Hepatocyte (in vitro differentiated cells): ENCODE results near the gene AFAP1L2. TPM values are rescaled to one million over a fixed set of nuclear protein-coding genes. Genes with fewer than 3 reads are reported as not detected.

Experiments used
- DNase-seq: peaks from one replicate; pipeline ENCODE4 v3.0.0-alpha.2; 2016; ENCODE audit warnings: low spot score
- H2AFZ ChIP-seq: fragments of 200-600 bp; sonication (generic); 2 replicates; pipeline ENCODE4 v1.6.0; 2016; ENCODE audit warnings: antibody characterized with exemption, mild to moderate bottlenecking
- H3K27ac ChIP-seq: fragments of 200-600 bp; sonication (generic); 2 replicates; pipeline ENCODE4 v1.5.1; 2016; ENCODE audit warnings: mild to moderate bottlenecking
- H3K27me3 ChIP-seq: fragments of 200-600 bp; sonication (generic); 2 replicates; pipeline ENCODE4 v1.6.1; 2016
- H3K36me3 ChIP-seq: fragments of 200-600 bp; sonication (generic); replicated peaks from 2 replicates; pipeline ENCODE4 v1.5.1; 2016; ENCODE audit warnings: low read depth; ENCODE audit not compliant: insufficient read depth
- H3K4me1 ChIP-seq: fragments of 200-600 bp; sonication (generic); 2 replicates; pipeline ENCODE4 v1.5.1; 2016; ENCODE audit warnings: mild to moderate bottlenecking, moderate library complexity; ENCODE audit not compliant: insufficient read depth
- H3K4me2 ChIP-seq: fragments of 200-600 bp; sonication (generic); 2 replicates; pipeline ENCODE4 v1.6.0; 2016
- H3K4me3 ChIP-seq: fragments of 200-600 bp; sonication (generic); 2 replicates; pipeline ENCODE4 v1.5.1; 2016; ENCODE audit warnings: mild to moderate bottlenecking
- H3K79me2 ChIP-seq: fragments of 200-600 bp; sonication (generic); 2 replicates; pipeline ENCODE4 v1.6.0; 2017; ENCODE audit warnings: mild to moderate bottlenecking
- H3K9me2 ChIP-seq: fragments of 200-600 bp; sonication (generic); replicated peaks from 2 replicates; pipeline ENCODE4 v1.6.0; 2017; ENCODE audit warnings: mild to moderate bottlenecking; ENCODE audit not compliant: insufficient read depth
- H3K9me3 ChIP-seq: fragments of 200-600 bp; sonication (generic); 2 replicates; pipeline ENCODE4 v1.5.1; 2016; ENCODE audit warnings: low read depth, mild to moderate bottlenecking
- H4K20me1 ChIP-seq: fragments of 200-600 bp; sonication (generic); 2 replicates; pipeline ENCODE4 v1.6.0; 2016; ENCODE audit warnings: mild to moderate bottlenecking; ENCODE audit not compliant: insufficient read depth, poor library complexity, severe bottlenecking
- CTCF ChIP-seq: fragments of 200-600 bp; sonication (generic); IDR thresholded peaks from 2 replicates; pipeline ENCODE4 v1.5.1; 2016; ENCODE audit warnings: antibody characterized with exemption, mild to moderate bottlenecking; ENCODE audit not compliant: poor library complexity
- EZH2 ChIP-seq: fragments of 200-600 bp; sonication (generic); IDR thresholded peaks from 2 replicates; pipeline ENCODE4 v1.6.1; 2016; ENCODE audit warnings: antibody characterized with exemption, mild to moderate bottlenecking, borderline replicate concordance
- EZH2phosphoT487 ChIP-seq: fragments of 200-600 bp; sonication (generic); IDR thresholded peaks from one replicate; pipeline ENCODE4 v1.6.1; 2018; ENCODE audit warnings: antibody characterized with exemption, mild to moderate bottlenecking, low read depth, moderate library complexity; ENCODE audit not compliant: unreplicated experiment, severe bottlenecking
- WGBS: methylation state at CpG from one replicate; pipeline ENCODE4 v1.1.6; 2016; ENCODE audit warnings: low lambda C conversion rate; ENCODE audit errors: missing lambda C conversion rate; 5-methylcytosine and 5-hydroxymethylcytosine counted together
- polyA plus RNA-seq: library from polyadenylated mRNA; unstranded; fragments of >200 nt; fragmentation: Nextera tagmentation; extraction: Ambion mirVana; gene quantifications from 2 replicates; pipeline ENCODE4 v1.2.1, GENCODE V29; 2016
- total RNA-seq: library from RNA; depleted of rRNA; stranded (reverse); fragments of >200 nt; gene quantifications from 2 replicates; pipeline ENCODE4 v1.2.3, GENCODE V29; 2014

The AFAP1L2 gene
- total and polyA plus RNA-seq, 2 experiments from 2014 or later, result 6.1 to 9.6 TPM

- Histone ChIP-seq H3K9me3 (no peaks in the 10 kb centered on the region), H3K36me3 (no peaks in the 10 kb centered on the region), H3K4me3 (no peak overlapping the region), H4K20me1 (no peaks in the 10 kb centered on the region), H3K4me2 (no peak overlapping the region), H3K79me2 (no peaks in the 10 kb centered on the region), H3K4me1 (peaks cover 6% of the 10 kb centered on the region), H2AFZ (no peak overlapping the region), H3K27me3 (no peaks in the 10 kb centered on the region), H3K9me2 (no peaks in the 10 kb centered on the region), H3K27ac (no peak overlapping the region)
- WGBS, result 75% methylated on average over 14 of the region's 14 CpGs
- TF ChIP-seq EZH2phosphoT487, result no peak
- no peak for TF ChIP-seq CTCF
- TF ChIP-seq EZH2, result no peak
- no peak for DNase-seq
Observed at GRCh38 chr10:114332301-114333192, 71.8 kb downstream of the AFAP1L2 start.

- H3K4me2 ChIP-seq, result no peak overlapping the region
- H3K27me3 ChIP-seq, result no peaks in the 10 kb centered on the region
- H3K9me2 ChIP-seq, result no peaks in the 10 kb centered on the region
- no peak for DNase-seq
- H4K20me1 ChIP-seq, result no peaks in the 10 kb centered on the region
- no peak overlapping the region for H3K27ac ChIP-seq
- WGBS, result 89% methylated on average over 10 of the region's 10 CpGs
- H3K9me3 ChIP-seq, result no peaks in the 10 kb centered on the region
- no peaks in the 10 kb centered on the region for H3K79me2 ChIP-seq
- H3K36me3 ChIP-seq, result no peaks in the 10 kb centered on the region
- H3K4me3 ChIP-seq, result no peak overlapping the region
- H3K4me1 ChIP-seq, result peaks cover 6% of the 10 kb centered on the region
- no peak for TF ChIP-seq CTCF
- TF ChIP-seq EZH2, result no peak
- no peak for TF ChIP-seq EZH2phosphoT487
- no peak overlapping the region for H2AFZ ChIP-seq
Observed at GRCh38 chr10:114329634-114330365, 74.5 kb downstream of the AFAP1L2 start.

GRCh38 chr10:114328874-114329273 lies 75.4 kb downstream of the AFAP1L2 start:
- Histone ChIP-seq H3K4me1 (peaks cover 6% of the 10 kb centered on the region), H4K20me1 (no peaks in the 10 kb centered on the region), H3K27ac (no peak overlapping the region), H3K36me3 (no peaks in the 10 kb centered on the region), H3K79me2 (no peaks in the 10 kb centered on the region), H3K9me2 (no peaks in the 10 kb centered on the region), H3K4me3 (no peak overlapping the region), H3K9me3 (no peaks in the 10 kb centered on the region), H3K4me2 (no peak overlapping the region), H3K27me3 (no peaks in the 10 kb centered on the region), H2AFZ (no peak overlapping the region)
- no peak for DNase-seq
- TF ChIP-seq EZH2 (no peak), EZH2phosphoT487 (no peak), CTCF (no peak)
- WGBS, result 79% methylated on average over 6 of the region's 6 CpGs
